CD4-positive, alpha-beta T cell treated with Interleukin-15 for 4 hours (primary cell): Measurements from ENCODE around the gene CERT1.

Source experiments
- DNase-seq: peaks from one replicate; pipeline ENCODE4 v3.0.0-alpha.2; 2020; ENCODE audit warnings: low spot score

The CERT1 gene

DNA sequence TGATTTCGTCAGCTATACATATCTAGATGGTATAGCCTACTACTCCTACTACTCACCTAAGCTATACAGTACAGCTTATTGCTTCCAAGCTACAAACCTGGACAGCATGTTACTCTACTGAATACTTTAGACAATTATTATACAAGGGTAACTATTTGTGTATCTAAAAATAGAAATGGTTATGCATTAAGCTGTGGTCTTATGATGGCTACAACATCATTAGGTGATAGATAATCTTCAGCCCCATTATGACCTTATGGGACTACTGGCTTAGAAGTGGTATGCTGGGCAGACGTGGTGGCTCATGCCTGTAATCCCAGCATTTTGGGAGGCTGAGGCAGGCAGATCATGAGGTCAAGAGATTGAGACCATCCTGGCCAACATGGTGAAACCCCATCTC is 40.2 kb downstream of the CERT1 start:
- DNase-seq: no peak

DNA sequence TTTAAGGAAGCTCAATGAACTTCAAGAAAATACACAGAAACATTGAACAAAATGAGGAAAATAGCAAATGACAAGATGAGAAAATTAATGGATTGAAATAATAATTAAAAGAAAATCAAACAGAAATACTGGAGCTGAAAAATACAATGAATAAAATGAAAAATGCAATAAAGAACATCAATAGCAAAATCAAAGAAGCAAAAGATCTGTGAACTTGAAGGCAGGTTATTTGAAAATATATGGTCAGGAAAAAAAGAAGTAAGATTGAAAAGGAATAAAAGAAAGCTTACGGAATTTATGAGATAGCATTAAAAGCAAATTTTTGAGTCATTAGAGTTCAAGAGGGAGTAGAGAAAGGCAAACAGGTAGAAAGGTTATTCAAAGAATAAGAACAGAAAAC is 42.4 kb downstream of the CERT1 start:
- DNase-seq: no peak

DNA sequence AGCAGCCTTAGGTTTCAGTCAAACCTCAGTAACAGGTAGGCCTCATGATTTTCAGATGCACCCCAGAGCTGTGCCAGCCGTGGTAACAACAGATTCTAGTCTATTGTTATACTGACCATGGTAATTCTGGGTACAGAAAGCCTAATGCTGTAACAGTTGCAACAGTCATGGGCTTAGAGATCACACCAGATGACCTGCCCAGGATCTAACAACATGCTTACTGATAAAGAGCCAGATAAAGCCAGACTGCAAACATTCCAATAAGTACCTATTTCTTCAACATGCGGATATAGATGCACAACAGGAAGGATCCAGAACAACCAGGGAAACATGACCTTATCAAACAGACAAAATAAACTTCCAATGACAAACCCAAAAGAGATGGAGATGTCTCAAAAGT is 42.8 kb downstream of the CERT1 start:
- no peak for DNase-seq

DNA sequence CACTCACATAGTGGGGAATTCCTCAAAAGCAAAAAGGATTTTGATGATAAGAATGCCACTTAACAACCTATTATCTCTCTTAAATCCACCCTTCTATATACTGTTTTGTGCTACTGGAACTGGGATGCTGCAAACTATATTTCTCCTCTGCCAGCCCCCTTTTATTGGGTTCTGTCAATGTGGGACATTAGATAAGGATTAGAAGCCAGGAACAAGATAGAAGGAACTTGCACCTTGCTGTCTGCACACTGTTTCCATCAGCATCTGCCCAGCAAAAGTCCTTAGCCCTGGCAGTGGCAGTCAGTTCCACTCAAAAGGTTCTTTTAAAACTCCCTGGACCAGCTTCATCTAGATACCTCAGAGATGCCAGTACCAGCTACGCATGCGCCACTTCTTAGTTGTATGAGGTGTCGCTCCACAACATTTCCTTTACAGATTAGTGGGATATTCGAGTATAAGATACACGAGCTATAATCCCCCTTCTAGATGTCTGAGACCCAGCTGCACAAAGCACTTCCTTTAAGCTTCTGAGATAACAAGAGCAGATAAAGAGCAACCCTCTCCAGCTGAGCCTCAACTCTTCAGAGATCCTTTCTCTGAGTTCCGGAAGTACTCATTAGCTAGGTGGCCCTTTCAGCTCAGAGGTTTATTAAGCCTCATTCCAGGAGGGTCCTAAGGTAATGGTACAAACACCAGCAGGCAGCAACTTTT is 45.3 kb downstream of the CERT1 start:
- DNase-seq: no peak

DNA sequence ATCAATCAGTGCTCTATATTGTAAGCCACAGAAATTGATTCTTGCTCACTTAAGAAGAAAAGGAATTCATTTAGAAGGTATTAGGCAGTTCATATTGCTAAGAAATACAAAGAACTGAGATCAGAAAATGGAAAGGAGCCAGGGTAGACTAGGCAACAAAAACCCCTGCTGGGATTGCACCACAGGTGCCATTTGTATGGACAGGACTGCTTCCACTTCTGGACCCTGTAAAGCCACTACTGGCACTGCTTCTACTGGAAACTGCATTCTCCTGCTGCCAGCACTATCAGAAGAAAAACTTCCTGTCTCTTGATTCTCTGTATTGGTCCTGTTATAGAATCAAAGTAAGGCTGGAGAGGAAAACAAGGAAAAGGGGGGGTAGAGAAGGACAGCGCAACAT is 45.9 kb downstream of the CERT1 start:
- DNase-seq: no peak

DNA sequence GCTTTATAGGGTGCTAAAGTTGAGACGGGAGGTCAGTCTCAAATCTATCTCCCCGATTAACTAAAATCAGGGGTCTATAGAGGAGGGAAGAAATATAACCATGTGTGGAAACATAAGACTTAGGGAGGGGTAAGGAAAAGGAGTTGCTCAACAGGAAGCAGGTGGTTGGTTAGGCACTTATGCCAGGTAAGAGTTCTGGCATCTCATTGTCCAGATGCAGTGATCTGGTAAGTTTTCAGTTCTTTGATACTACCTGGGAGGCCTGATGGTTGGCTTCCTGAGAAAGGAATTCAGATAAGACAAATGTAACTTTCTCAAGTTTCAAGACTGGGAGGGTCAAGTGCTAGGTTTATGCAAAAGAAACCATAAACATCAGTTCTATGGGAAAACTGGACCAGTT is 47.7 kb downstream of the CERT1 start:
- DNase-seq: no peak

DNA sequence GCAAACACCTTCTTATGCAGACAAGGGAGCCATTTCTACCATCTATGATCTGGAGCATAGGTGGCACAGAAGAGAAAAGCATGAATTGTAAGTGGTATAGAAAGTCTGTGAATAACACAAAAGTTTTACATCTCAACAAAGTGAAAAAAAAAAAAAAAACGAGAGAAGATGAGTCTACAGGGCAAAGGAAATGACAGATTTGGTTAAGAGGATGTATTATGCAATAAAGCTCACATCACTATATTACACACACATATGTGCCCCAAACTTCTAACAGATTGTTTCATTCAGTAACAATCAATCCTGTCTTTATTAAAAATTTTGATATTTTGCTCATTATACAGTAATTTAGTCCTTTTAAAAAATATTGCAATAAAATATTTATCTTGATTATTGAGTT is 49.8 kb downstream of the CERT1 start:
- DNase-seq: no peak

DNA sequence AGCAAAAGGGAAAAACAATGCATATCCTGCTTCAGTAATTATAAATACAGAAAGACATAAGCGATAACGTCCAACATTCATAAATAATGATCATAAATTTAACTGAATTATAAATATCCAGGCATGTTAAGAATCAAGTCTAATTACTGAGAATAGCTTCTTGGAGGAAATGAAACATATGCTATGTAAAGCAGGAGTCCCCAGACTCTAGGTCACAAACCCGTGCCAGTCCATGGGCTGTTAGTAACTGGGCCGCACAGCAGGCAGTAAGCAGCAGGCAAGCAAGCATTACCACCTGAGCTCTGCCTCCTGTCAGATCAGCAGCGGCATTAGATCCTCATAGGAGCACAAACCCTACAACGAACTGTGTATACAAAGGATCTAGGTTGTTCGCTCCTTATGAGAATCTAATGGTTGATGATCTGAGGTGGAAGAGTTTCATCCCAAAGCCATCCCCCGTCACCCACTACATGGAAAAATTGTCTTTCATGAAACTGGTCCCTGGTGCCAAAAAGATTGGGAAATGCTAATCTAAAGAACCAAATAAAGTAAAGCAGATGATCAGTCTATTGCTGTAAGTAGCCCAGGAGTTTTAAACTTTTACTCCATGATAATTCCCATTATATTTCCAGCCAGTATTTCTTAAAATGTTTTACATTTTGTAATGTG is 50.4 kb downstream of the CERT1 start:
- no peak for DNase-seq

DNA sequence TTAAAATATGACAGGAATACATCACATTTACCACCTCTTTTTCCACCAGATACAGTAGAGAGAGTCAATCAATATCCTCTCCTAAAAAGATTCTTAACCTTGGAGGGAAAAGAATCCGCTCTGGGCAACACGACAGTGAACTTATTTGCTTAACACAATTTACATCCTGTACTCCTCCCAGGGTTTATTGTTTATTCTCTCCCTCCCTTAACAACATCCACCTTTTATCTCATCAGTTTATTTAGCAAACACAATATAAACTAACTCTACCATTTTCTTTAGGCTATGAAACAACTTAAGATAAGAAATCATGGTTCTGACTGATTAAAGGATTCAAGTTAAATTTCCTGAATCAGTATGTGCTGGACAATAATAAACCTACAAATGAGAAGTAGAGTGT is 50.9 kb downstream of the CERT1 start:
- no peak for DNase-seq

DNA sequence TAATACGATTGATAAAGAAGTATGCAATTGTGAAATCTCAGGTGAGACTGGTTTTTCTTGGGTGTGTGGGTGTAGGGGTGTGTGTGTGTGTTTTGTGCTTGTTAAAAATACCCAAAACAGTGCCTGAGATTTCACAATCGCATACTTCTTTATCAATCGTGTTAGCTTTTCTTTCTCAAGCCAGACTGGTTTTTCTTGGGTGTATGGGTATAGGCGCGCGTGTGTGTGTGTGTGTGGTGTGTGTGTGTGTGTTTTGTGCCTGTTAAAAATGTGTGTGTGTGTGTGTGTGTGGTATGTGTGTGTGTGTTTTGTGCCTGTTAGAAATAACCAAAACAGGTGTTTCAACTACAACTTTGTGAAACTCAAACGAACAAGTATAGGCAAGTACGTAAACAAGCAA is 53.7 kb downstream of the CERT1 start:
- DNase-seq: no peak

DNA sequence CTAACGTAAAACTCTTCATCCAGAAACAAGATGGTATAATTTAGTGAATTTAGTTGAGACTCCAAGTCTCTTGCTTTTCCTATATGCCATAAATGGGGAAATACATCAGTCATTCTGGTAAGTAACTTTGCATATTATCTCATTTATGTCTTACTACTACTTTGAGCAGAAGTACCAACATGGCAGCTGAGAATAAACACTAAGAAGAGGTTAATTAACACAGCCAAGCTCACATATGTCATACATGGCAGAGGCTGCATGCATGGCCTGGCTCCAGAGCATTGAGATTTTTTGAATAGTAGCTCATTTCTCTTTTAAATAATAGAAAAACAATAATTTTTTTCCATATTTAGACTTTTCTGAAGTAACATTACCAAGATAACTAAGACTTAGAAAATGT is 54.3 kb downstream of the CERT1 start:
- no peak for DNase-seq

DNA sequence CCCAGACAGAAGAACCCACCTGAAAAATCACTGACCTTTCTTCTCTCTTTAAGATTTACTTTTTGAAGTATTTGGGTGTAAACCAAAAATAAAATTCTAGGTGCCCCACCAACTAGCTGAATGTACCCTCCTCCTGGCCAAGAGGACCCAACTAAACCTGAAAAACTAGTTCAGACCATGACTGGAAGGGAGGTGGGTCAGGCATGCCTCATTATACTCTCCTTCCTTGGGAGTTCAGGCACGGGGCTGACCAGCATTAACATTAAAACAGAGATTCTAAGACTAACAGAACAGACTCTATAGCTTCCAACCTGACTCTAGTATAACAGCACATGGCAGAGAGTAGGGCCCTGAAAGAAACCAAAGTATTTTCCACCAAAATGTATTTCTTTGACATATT is 61.4 kb downstream of the CERT1 start:
- DNase-seq: no peak

DNA sequence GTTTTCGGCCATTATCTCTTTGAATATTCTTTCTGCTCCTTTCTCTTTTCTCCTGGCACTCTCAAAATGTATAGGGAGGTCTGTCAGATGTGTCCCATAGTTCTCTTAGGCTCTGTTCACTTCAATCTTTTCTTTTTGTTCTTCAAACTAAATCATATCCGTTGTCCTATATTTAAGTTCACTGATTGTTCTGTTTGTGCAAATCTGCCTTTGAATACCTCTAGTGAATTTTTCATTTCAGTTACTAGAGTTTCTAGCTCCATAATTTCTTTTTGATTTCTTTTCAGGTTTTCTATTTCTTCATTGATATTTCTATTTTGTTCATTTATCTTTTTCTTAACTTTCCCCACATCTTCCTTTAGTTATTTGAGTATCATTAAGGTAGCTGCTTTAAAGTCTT is 65.4 kb downstream of the CERT1 start:
- DNase-seq: no peak

DNA sequence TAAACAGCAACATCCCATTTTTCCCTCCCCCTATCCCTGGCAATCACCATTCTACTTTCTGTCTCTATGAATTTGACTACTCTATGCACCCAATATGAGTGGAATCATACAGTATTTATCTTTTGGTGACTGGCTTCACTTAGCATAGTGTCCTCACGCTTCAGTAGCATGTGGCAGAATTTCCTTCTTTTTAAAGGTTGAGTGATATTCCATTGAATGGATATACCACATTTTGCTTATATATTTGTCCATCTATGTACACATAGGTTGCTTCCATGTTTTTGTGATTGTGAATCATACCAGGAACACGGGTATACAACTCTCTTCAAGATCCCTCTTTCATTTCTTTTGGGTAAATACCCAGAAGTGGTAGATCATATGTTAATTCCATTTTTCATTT is 69.9 kb downstream of the CERT1 start:
- DNase-seq: no peak

DNA sequence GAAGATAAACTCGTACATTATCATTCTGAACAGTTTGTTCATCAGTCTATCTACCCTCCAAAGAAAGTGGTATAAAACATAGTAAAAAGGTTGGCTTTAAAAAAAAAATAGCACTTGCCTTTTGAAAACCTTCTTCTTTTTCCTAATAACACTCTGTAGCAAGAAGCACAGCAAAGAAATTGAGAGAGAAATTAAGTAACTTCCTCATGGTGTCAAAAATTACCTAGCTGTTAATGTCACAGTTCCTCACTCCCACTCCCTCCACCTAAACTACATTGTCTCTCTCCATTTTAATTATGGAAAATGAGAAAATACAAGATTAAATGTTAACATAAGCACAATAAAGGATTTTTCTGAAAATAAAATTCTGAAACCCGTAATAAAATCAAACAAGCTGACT is 72.2 kb downstream of the CERT1 start:
- DNase-seq: no peak

DNA sequence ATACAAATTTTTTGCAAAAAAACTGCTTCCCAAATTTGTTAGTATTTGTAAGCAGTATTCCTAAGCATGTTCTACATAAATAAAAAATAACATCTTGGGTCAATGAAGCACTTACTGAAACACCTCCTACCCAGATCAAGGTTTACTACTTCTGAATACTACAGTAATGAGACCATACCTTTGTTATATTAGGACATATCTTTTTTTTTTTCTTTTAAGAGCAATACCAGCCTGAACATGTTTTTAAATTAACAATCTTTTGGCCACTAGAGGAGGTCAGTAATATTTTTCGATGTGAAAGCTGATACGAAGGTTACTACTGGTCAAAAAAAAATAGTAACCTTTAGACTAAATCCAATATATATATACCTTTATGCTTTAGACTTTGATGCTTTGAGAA is 72.7 kb downstream of the CERT1 start:
- DNase-seq: no peak

DNA sequence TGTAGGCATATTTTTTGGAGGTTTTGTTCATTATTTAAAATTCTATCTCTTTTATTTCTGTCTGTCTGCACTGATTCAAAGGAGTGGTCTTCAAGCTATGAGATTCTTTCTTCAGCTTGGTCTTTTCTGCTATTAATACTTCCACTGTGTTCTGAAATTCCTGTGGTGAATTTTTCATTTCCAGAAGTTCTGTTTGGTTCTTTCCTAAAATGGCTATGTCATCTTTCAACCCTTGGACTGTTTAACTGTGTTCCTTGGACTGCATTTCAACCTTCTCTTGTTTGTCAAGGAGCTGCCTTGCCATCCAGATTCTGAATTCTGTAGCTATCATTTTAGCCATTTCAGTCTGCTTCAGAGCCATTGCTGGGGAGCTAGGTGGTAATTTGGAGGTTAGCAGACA is 76.3 kb downstream of the CERT1 start:
- DNase-seq: no peak

DNA sequence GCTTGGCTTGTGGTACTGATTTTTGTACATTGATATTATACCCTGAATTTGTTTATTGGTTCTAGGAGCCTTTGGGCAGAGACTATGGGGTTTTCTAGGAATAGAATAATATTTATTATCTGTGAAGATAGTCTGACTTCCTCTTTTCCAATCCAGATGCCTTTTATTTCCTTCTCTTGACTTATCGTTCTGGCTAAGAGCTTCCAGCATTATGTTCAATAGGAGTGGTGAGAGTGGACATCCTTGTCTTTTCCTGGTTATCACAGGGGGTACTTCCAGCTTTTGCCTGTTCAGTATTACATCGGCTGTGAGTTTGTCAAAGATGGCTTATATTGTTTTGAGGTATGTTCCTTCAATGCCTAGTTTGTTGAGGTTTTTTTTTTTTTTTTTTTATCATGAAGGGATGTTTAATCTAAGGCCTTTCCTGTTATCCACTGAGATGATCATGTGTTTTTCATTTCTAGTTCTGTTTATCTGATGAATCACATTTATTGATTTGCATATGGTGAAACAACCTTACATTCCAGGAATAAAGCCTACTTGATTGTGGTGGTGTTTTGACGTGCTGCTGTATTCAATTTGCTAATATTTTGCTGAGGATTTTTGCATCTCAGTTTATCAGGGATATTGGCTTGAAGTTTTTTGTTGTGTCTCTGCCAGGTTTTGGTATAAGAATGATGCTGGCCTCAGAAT is 77.5 kb downstream of the CERT1 start:
- DNase-seq: no peak

DNA sequence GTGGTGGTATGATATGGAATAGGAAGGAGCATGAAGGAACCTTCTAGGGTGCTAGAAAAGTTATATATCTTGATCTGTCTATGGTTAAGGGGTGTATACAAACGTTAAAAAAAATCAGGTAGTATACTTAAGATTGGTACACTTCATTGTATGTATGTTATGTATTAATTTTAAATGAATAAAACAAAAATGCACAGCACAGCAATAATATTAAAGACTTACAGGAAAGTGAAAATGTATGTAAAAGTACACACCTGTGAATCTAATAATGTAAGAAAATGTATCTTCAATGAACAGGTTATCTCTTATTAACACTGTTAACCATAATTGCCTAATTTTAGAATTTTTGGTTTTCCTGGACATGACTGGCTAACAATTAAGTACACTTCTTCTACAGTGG is 97.2 kb downstream of the CERT1 start:
- no peak for DNase-seq

DNA sequence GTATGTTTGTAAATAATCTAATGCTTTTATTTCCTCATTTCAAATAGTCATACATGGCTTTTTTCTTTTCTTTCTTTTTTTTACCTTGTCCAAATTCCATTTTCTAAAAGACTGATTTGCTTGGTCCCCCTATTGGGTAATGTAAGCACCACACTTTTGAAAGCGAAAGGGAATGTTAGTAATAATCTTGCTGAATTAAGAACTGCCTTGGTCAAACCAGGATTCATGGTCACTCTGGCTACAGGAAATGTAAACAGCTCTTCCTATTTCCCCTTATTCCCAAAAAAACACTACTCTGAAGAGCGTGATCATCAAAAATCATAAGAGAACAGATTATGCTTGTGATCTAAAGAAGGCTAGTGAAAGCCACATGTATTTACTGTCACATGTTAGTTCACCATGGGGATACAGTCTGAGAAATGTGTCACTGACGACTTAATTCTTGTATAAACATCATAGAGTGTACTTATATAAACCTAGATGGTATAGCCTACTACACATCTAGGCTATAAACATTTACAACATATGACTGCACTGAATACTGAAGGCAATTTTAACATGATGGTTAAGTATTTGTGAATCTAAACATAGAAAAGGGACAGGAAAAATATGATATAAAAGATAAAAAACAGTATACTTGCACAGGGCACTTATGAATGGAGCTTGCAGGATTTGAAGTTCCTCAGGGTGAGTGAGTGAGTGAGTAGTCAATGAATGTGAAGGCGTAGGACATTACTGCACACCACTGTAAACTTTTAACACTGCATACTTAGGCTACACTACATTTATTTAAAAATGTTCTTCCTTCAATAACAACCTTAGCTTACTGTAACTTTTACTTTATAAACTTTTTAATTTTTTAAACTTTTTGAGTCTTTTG is 99.1 kb downstream of the CERT1 start:
- DNase-seq: no peak

DNA sequence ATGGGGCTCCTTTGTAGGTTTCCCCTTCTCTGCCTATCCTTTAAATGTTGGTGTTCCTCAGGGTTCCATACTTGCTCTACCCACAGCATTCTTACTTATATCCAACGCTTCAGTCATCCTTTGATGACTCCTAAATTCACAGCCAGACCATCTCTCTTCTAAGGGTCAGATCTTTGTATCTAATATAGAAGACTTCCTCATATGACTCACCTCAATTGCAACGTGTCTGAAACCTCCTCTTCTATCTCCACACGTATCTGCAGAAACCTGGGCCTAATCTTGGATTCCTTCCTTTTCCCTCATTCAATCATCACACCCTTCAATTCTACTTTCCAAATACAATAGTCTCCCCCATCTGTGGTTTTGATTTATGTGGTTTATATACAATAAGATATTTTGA is 106.1 kb downstream of the CERT1 start:
- DNase-seq: no peak

DNA sequence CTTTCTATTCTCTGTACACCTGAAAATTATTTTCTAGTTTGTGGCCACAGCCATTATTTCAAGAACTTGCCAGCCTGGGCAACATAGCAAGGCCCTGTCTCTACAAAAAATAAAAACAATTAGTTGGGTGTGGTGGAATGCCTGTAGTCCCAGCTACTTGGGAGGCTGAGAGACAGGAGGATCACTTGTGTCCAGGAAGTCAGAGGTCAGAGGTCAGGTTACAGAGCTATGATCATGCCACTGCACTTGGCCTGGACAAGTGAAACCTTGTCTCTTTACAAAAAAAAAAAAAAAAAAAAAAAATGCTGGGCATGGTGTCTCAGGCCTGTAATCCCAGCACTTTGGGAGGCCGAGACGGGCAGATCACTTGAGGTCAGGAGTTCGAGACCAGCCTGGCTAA is 116.2 kb downstream of the CERT1 start:
- DNase-seq: no peak

DNA sequence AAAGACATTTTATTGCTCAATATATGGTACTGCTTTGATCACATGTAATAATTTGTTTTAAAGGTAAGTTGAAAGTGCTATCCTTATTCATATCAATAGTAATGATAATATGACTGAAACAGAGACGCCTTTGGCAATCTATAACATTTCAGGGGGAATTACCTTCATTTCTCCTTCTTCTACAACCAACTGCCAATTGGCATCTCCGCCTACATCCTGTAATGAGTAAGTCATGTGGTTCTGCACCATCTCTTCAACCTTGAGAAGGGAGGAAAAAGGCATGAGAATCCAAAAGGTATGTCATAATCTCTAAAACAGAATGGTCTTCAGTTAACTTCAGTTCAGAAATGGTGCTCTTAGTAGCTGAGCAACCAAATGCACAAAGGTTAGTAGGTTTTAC is 122.0 kb downstream of the CERT1 start:
- DNase-seq: no peak
